IMR-90 (cell line): ENCODE measurements around the gene TAF1B. TPM values are rescaled to one million over a fixed set of nuclear protein-coding genes. Genes with fewer than 3 reads are reported as not detected.
A peak's percentile ranks its signal among the peaks of the same experiment; 100 is the strongest.

Experiments
- ATAC-seq: fragments of 200-7000 bp; cut with Tn5 transposase; 2 replicates; pipeline ENCODE4 v1.9.1; 2020; ENCODE audit warnings: low read depth, mild to moderate bottlenecking, moderate library complexity
- BruUV-seq: library from RNA; stranded (reverse); fragments of 400-500 nt; replicated peaks from 2 replicates; lab custom pipeline; 2021; lab: Mats Ljungman, UMichigan
- CTCF ChIA-PET: fragments of 300-600 bp; formaldehyde crosslinking; extraction: SDS; loops from one replicate; lab custom pipeline; 2021; ENCODE audit warnings: antibody characterized with exemption; lab: Yijun Ruan, JAX
- POLR2A ChIA-PET: fragments of 300-600 bp; sonication (Branson Sonifier 250); formaldehyde crosslinking; loops from one replicate; lab custom pipeline; 2022; ENCODE audit warnings: antibody characterized with exemption; ENCODE audit not compliant: unreplicated experiment; lab: Charles Lee
- DNase-seq: peaks from one replicate; pipeline ENCODE4 v3.0.0; 2013
- H2AFZ ChIP-seq: replicated peaks from 2 replicates; pipeline ENCODE3; 2013; ENCODE audit warnings: low read length, mild to moderate bottlenecking; ENCODE audit not compliant: poor library complexity
- H2AK5ac ChIP-seq: 2 replicates; pipeline ENCODE4 v1.6.1; 2013; ENCODE audit warnings: low read depth, low read length, inconsistent platforms
- H2AK9ac ChIP-seq: replicated peaks from 2 replicates; pipeline ENCODE3; 2013; ENCODE audit warnings: mild to moderate bottlenecking, low read depth, low read length, moderate library complexity; ENCODE audit not compliant: poor library complexity
- H2BK120ac ChIP-seq: 2 replicates; pipeline ENCODE4 v1.6.1; 2013; ENCODE audit warnings: low read depth, low read length, inconsistent platforms
- H2BK15ac ChIP-seq: 3 replicates; pipeline ENCODE4 v1.6.1; 2013; ENCODE audit warnings: low read depth, low read length, inconsistent platforms
- H2BK20ac ChIP-seq: 2 replicates; pipeline ENCODE4 v1.6.1; 2013; ENCODE audit warnings: low read depth, mild to moderate bottlenecking, inconsistent platforms, low read length, moderate library complexity
- H2BK5ac ChIP-seq: 2 replicates; pipeline ENCODE4 v1.6.1; 2013; ENCODE audit warnings: mild to moderate bottlenecking, low read depth, low read length, inconsistent platforms; ENCODE audit not compliant: poor library complexity, severe bottlenecking
- H3K14ac ChIP-seq: replicated peaks from 2 replicates; pipeline ENCODE4 v1.6.1; 2013; ENCODE audit warnings: low read depth, low read length, inconsistent platforms
- H3K18ac ChIP-seq: 2 replicates; pipeline ENCODE4 v1.6.1; 2013; ENCODE audit warnings: low read depth, low read length, control low read depth
- H3K23ac ChIP-seq: 2 replicates; pipeline ENCODE4 v1.6.1; 2013; ENCODE audit warnings: low read depth, low read length, inconsistent platforms
- H3K27ac ChIP-seq: 2 replicates; pipeline ENCODE4 v1.5.1; 2013; ENCODE audit warnings: mild to moderate bottlenecking, control low read depth, low read length; ENCODE audit not compliant: insufficient read depth
- H3K27me3 ChIP-seq: 2 replicates; pipeline ENCODE4 v1.6.1; 2013; ENCODE audit warnings: low read length; ENCODE audit not compliant: control insufficient read depth, insufficient read depth
- H3K36me3 ChIP-seq: 2 replicates; pipeline ENCODE4 v1.6.1; 2013; ENCODE audit warnings: low read length, mixed read lengths; ENCODE audit not compliant: control insufficient read depth, insufficient read depth
- H3K4ac ChIP-seq: 2 replicates; pipeline ENCODE4 v1.6.1; 2013; ENCODE audit warnings: low read depth, low read length, inconsistent platforms
- H3K4me1 ChIP-seq: 2 replicates; pipeline ENCODE4 v1.6.1; 2013; ENCODE audit warnings: low read length, mixed read lengths; ENCODE audit not compliant: control insufficient read depth, insufficient read depth
- H3K4me2 ChIP-seq: 2 replicates; pipeline ENCODE4 v1.6.1; 2013; ENCODE audit warnings: low read depth, mild to moderate bottlenecking, control low read depth, low read length, moderate library complexity
- H3K4me3 ChIP-seq: 2 replicates; pipeline ENCODE4 v1.5.1; 2013; ENCODE audit warnings: low read depth, mild to moderate bottlenecking, control low read depth, low read length, moderate library complexity; ENCODE audit not compliant: insufficient read depth
- H3K56ac ChIP-seq: 2 replicates; pipeline ENCODE4 v1.6.1; 2013; ENCODE audit warnings: low read length, inconsistent platforms; ENCODE audit not compliant: insufficient read depth; ENCODE audit errors: extremely low read depth
- H3K79me1 ChIP-seq, 2 experiments: 2 replicates each; pipeline ENCODE4 v1.6.1; 2013; ENCODE audit warnings: low read length in 2 of 2, inconsistent platforms in 1 of 2, low read depth in 1 of 2
- H3K9ac ChIP-seq: 2 replicates; pipeline ENCODE4 v1.6.1; 2013; ENCODE audit warnings: low read depth, low read length, control low read depth
- H3K9me1 ChIP-seq: 2 replicates; pipeline ENCODE4 v1.6.1; 2013; ENCODE audit warnings: low read length, inconsistent platforms; ENCODE audit not compliant: insufficient read depth
- H3K9me3 ChIP-seq: 2 replicates; pipeline ENCODE4 v1.6.1; 2013; ENCODE audit warnings: low read length; ENCODE audit not compliant: control insufficient read depth, insufficient read depth
- H4K20me1 ChIP-seq: 2 replicates; pipeline ENCODE4 v1.6.1; 2013; ENCODE audit warnings: low read length, inconsistent platforms; ENCODE audit not compliant: insufficient read depth
- H4K5ac ChIP-seq: 2 replicates; pipeline ENCODE4 v1.6.1; 2013; ENCODE audit warnings: mild to moderate bottlenecking, low read depth, low read length, control low read depth
- H4K8ac ChIP-seq, 2 experiments: 2 replicates each; pipeline ENCODE4 v1.6.1; 2013; ENCODE audit warnings: low read depth in 2 of 2, low read length in 2 of 2, control low read depth in 1 of 2, inconsistent platforms in 1 of 2
- H4K91ac ChIP-seq: 2 replicates; pipeline ENCODE4 v1.6.1; 2013; ENCODE audit warnings: low read depth, low read length, inconsistent platforms; ENCODE audit not compliant: insufficient read depth
- BHLHE40 ChIP-seq: fragments of 150-350 bp; IDR thresholded peaks from 2 replicates; pipeline ENCODE4 v1.6.1; 2016; ENCODE audit warnings: mild to moderate bottlenecking, low read depth, low read length
- CEBPB ChIP-seq: IDR thresholded peaks from 2 replicates; pipeline ENCODE4 v1.6.1; 2012; ENCODE audit warnings: low read depth, low read length, improper control_type of control experiment
- CHD1 ChIP-seq: IDR thresholded peaks from 2 replicates; pipeline ENCODE4 v1.6.1; 2012; ENCODE audit warnings: low read depth, low read length, improper control_type of control experiment
- FOS ChIP-seq: fragments of 150-350 bp; IDR thresholded peaks from 2 replicates; pipeline ENCODE4 v1.6.1; 2016; ENCODE audit warnings: low read depth, low read length
- MAFK ChIP-seq: IDR thresholded peaks from 2 replicates; pipeline ENCODE4 v1.6.1; 2012; ENCODE audit warnings: low read depth, low read length, improper control_type of control experiment
- MAZ ChIP-seq: IDR thresholded peaks from 2 replicates; pipeline ENCODE4 v1.6.1; 2012; ENCODE audit warnings: low read depth, mild to moderate bottlenecking, low read length, improper control_type of control experiment, moderate library complexity, borderline replicate concordance
- MXI1 ChIP-seq: IDR thresholded peaks from 2 replicates; pipeline ENCODE4 v1.6.1; 2012; ENCODE audit warnings: low read depth, mild to moderate bottlenecking, low read length, moderate library complexity, borderline replicate concordance
- NFE2L2 ChIP-seq: fragments of 150-350 bp; IDR thresholded peaks from 2 replicates; pipeline ENCODE4 v1.6.1; 2016; ENCODE audit warnings: low read depth, mild to moderate bottlenecking, low read length
- POLR2A ChIP-seq: IDR thresholded peaks from 2 replicates; pipeline ENCODE4 v1.6.1; 2012; ENCODE audit warnings: mild to moderate bottlenecking, low read depth, low read length
- RAD21 ChIP-seq: IDR thresholded peaks from 2 replicates; pipeline ENCODE4 v1.6.1; 2012; ENCODE audit warnings: low read length, improper control_type of control experiment
- RCOR1 ChIP-seq: IDR thresholded peaks from 2 replicates; pipeline ENCODE4 v1.6.1; 2012; ENCODE audit warnings: mild to moderate bottlenecking, low read length, improper control_type of control experiment; ENCODE audit not compliant: insufficient replicate concordance
- RFX5 ChIP-seq: IDR thresholded peaks from 2 replicates; pipeline ENCODE4 v1.8.0; 2012; ENCODE audit warnings: low read depth, mild to moderate bottlenecking, low read length, moderate library complexity
- SMC3 ChIP-seq: fragments of 150-350 bp; IDR thresholded peaks from 2 replicates; pipeline ENCODE4 v1.6.1; 2016; ENCODE audit warnings: low read depth, mild to moderate bottlenecking, antibody characterized with exemption, low read length, moderate library complexity
- WGBS, 2 experiments: methylation state at CpG; one replicate each; pipeline versions ENCODE4 v1.1.5 to v1.1.7; 2013; ENCODE audit warnings: missing lambda C conversion rate in 2 of 2; ENCODE audit not compliant: insufficient read length in 1 of 2; ENCODE audit errors: extremely low coverage in 2 of 2; 5-methylcytosine and 5-hydroxymethylcytosine counted together
- dilution Hi-C: fragments of 300-500 bp; cut with HindIII; formaldehyde crosslinking; loops from one replicate; pipeline ENCODE4 v1.14.3; 2018; ENCODE audit warnings: low sequenced_read_pairs; ENCODE audit not compliant: unreplicated experiment
- in situ Hi-C: fragments of 300-500 bp; cut with MboI; formaldehyde crosslinking; loops from 3 replicates; pipeline ENCODE4 v1.14.3; 2019; ENCODE audit warnings: low sequenced_read_pairs, inconsistent platforms, mixed read lengths
- intact Hi-C: fragments of 100-400 bp; cut with micrococcal nuclease; formaldehyde crosslinking; loops from 2 replicates; pipeline ENCODE4 v1.10.0; 2022
- polyA plus RNA-seq, 3 experiments: library from polyadenylated mRNA; depleted of rRNA; stranded (reverse); fragments of >200 nt; gene quantifications; 2 replicates each; pipeline ENCODE4 v1.2.3, GENCODE V29; 2012; ENCODE audit warnings: low replicate concordance in 1 of 3
- total RNA-seq: library from RNA; depleted of rRNA; stranded (reverse); fragments of >200 nt; gene quantifications from 2 replicates; pipeline ENCODE4 v1.2.3, GENCODE V29; 2012
- TF ChIP-seq, protein P1 (sequence below): fragments of 150-350 bp; IDR thresholded peaks from 2 replicates; pipeline ENCODE4 v1.6.1; 2017; ENCODE audit warnings: mild to moderate bottlenecking, antibody characterized with exemption, low read length, low read depth
- TF ChIP-seq, protein P2 (sequence below): fragments of 150-350 bp; IDR thresholded peaks from 2 replicates; pipeline ENCODE4 v1.6.1; 2016; ENCODE audit warnings: low read depth, mild to moderate bottlenecking, low read length, moderate library complexity, borderline replicate concordance
- TF ChIP-seq, protein P3 (sequence below): conservative IDR thresholded peaks from 2 replicates; pipeline ENCODE4 v1.5.1; 2012; ENCODE audit warnings: mild to moderate bottlenecking, low read depth, low read length, improper control_type of control experiment

The TAF1B gene
- total and polyA plus RNA-seq, 2 of the 4 experiments (the other 2 are of a cell fraction): 8.4 to 19.9 TPM

DNA sequence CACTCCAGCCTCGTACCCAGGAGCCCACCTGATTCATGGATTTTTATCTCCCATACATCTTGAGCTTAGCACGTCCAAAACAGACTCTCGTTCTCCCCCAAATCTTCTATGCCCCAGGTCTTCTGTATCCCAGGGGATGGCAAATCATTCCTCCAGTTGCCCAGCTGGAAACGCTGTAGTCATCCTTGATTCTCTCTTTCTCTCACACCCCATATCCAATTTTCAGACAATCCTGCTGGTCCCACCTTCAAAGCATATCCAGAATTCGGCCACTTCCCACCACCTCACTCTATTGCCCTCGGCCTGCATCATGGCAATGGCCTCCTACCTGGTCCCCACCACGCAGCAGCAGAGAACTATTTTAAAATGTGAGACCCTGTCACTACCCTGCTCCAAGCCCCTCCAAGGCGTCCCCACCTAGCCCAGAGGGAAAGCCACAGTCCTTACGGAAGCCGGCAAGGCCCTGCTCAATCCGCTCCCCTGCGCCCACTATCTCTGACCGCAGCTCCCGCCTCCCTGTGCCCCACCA lies 106.8 kb downstream of the TAF1B start:
- in situ Hi-C loops (no loop called here), intact Hi-C loops (loop anchor here (5.0 to 10.0 kb wide), 3 partner anchors 95 to 393 kb away; partner anchors contain the start of genes ADAM17 and KLF11), dilution Hi-C loops (no loop called here)
- Histone ChIP-seq H4K20me1 (no peaks in the 10 kb centered on the region), H3K9me1 (0 out of 2 replicates have a peak, but pooled peaks cover 2% of the 10 kb centered on the region), H3K36me3 (no peaks in the 10 kb centered on the region), H4K5ac (no peak overlapping the region), H3K9me3 (no peaks in the 10 kb centered on the region), H3K4me3 (no peak overlapping the region), H3K79me1 (no peaks in the 10 kb centered on the region), H3K4ac (no peak overlapping the region; the same call in 1 of the 2 replicates), H2AFZ (peak overlapping the region; percentile 89), H2AK5ac (peak overlapping the region; percentile 1; the same call in 1 of the 2 replicates), H2BK20ac (no peak overlapping the region), H3K56ac (no peak overlapping the region), H2BK120ac (no peak overlapping the region), H3K4me1 (peaks cover 9% of the 10 kb centered on the region; the same call in 1 of the 2 replicates), H4K8ac (no peak overlapping the region), H3K27ac (no peak overlapping the region), H2BK5ac (no peak overlapping the region), H3K23ac (no peak overlapping the region), H4K91ac (no peak overlapping the region), H3K9ac (no peak overlapping the region), H3K18ac (no peak overlapping the region), H2BK15ac (no peak overlapping the region), H2AK9ac (peak overlapping the region; percentile 9), H3K27me3 (peaks cover 20% of the 10 kb centered on the region), H3K14ac (no peak overlapping the region), H3K4me2 (no peak overlapping the region)
- DNase-seq (no peak), ATAC-seq (no peak)
- BruUV-seq: no TSS peak
- ChIA-PET CTCF (no interaction called here), POLR2A (interaction anchor here (0.6 kb wide), 1 partner anchor 434 kb away, joined by 8 read pairs; no protein-coding TSS in a partner anchor)
- 92% methylated on average over 11 of the region's 14 CpGs; no CpG with 5 or more reads in 1 of the 2 experiments for WGBS, 2 experiments
- no peak for TF ChIP-seq CEBPB
- TF ChIP-seq RAD21: no peak
- no peak for TF ChIP-seq POLR2A
- TF ChIP-seq MXI1: no peak
- TF ChIP-seq NFE2L2: no peak
- TF ChIP-seq, protein P1, sequence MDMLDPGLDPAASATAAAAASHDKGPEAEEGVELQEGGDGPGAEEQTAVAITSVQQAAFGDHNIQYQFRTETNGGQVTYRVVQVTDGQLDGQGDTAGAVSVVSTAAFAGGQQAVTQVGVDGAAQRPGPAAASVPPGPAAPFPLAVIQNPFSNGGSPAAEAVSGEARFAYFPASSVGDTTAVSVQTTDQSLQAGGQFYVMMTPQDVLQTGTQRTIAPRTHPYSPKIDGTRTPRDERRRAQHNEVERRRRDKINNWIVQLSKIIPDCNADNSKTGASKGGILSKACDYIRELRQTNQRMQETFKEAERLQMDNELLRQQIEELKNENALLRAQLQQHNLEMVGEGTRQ: no peak
- TF ChIP-seq, protein P2, sequence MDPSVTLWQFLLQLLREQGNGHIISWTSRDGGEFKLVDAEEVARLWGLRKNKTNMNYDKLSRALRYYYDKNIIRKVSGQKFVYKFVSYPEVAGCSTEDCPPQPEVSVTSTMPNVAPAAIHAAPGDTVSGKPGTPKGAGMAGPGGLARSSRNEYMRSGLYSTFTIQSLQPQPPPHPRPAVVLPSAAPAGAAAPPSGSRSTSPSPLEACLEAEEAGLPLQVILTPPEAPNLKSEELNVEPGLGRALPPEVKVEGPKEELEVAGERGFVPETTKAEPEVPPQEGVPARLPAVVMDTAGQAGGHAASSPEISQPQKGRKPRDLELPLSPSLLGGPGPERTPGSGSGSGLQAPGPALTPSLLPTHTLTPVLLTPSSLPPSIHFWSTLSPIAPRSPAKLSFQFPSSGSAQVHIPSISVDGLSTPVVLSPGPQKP: no peak
- no peak for TF ChIP-seq BHLHE40
- TF ChIP-seq, protein P3, sequence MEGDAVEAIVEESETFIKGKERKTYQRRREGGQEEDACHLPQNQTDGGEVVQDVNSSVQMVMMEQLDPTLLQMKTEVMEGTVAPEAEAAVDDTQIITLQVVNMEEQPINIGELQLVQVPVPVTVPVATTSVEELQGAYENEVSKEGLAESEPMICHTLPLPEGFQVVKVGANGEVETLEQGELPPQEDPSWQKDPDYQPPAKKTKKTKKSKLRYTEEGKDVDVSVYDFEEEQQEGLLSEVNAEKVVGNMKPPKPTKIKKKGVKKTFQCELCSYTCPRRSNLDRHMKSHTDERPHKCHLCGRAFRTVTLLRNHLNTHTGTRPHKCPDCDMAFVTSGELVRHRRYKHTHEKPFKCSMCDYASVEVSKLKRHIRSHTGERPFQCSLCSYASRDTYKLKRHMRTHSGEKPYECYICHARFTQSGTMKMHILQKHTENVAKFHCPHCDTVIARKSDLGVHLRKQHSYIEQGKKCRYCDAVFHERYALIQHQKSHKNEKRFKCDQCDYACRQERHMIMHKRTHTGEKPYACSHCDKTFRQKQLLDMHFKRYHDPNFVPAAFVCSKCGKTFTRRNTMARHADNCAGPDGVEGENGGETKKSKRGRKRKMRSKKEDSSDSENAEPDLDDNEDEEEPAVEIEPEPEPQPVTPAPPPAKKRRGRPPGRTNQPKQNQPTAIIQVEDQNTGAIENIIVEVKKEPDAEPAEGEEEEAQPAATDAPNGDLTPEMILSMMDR: no peak
- TF ChIP-seq MAZ: no peak
- TF ChIP-seq FOS: no peak
- TF ChIP-seq CHD1: no peak
- no peak for TF ChIP-seq RFX5
- TF ChIP-seq RCOR1: no peak
- no peak for TF ChIP-seq SMC3
- no peak for TF ChIP-seq MAFK
